ENCODE results near the gene CDADC1. TPM values are rescaled to one million over a fixed set of nuclear protein-coding genes. Genes with fewer than 3 reads are reported as not detected.
"Not testable (repeated sequence)": the region's sequence is repeated elsewhere in the genome, so short reads cannot be mapped to it uniquely, and the experiment has no call there.

CDADC1 gene
- total RNA-seq, 1 donor from 2014 or later: 8.3 TPM

- DNase-seq (ENCODE audit: low spot score) (no peak), ATAC-seq (peak; percentile 53)
These were observed 45.2 kb downstream of the CDADC1 start for GRCh38 chr13:49292742-49293486.

GRCh38 chr13:49294723-49295122 is 47.0 kb downstream of the CDADC1 start:
- not testable (repeated sequence) for ATAC-seq; DNase-seq (ENCODE audit: low spot score)

- no peak for ATAC-seq
- DNase-seq (ENCODE audit: low spot score): no peak
These were observed 47.5 kb downstream of the CDADC1 start for GRCh38 chr13:49295244-49295643.

GRCh38 chr13:49296659-49297058 is 48.9 kb downstream of the CDADC1 start:
- DNase-seq (ENCODE audit: low spot score) (no peak), ATAC-seq (no peak)

GRCh38 chr13:49297338-49297737 is 49.6 kb downstream of the CDADC1 start:
- DNase-seq (ENCODE audit: low spot score): no peak

GRCh38 chr13:49298416-49298815 is 50.7 kb downstream of the CDADC1 start:
- no peak for ATAC-seq

More at GRCh38 chr13:49297338-49297737, 49.6 kb downstream of the CDADC1 start:
- ATAC-seq: no peak

GRCh38 chr13:49298903-49299605 is 51.3 kb downstream of the CDADC1 start:
- ATAC-seq (no peak), DNase-seq (ENCODE audit: low spot score) (no peak)

More at GRCh38 chr13:49298416-49298815, 50.7 kb downstream of the CDADC1 start:
- no peak for DNase-seq (ENCODE audit: low spot score)

- ATAC-seq (no peak), DNase-seq (ENCODE audit: low spot score) (no peak)
These were observed 52.6 kb downstream of the CDADC1 start for GRCh38 chr13:49300276-49300675.

- ATAC-seq (peak; percentile 93), DNase-seq (ENCODE audit: low spot score) (peak; percentile 59)
These were observed 53.2 kb downstream of the CDADC1 start for GRCh38 chr13:49300739-49301589.

- DNase-seq (ENCODE audit: low spot score) (no peak), ATAC-seq (no peak)
These were observed 54.5 kb downstream of the CDADC1 start for GRCh38 chr13:49302222-49302621.

GRCh38 chr13:49302817-49303216 is 55.1 kb downstream of the CDADC1 start:
- ATAC-seq (no peak), DNase-seq (ENCODE audit: low spot score) (no peak)

- no peak for DNase-seq (ENCODE audit: low spot score)
- peak; percentile 51 for ATAC-seq
These were observed 56.0 kb downstream of the CDADC1 start for GRCh38 chr13:49303533-49304252.

- ATAC-seq (no peak), DNase-seq (ENCODE audit: low spot score) (no peak)
These were observed 56.6 kb downstream of the CDADC1 start for GRCh38 chr13:49304356-49304755.

GRCh38 chr13:49304763-49305700 is 57.3 kb downstream of the CDADC1 start:
- DNase-seq (ENCODE audit: low spot score) (no peak), ATAC-seq (no peak)

GRCh38 chr13:49305792-49306425 is 58.2 kb downstream of the CDADC1 start:
- ATAC-seq (no peak), DNase-seq (ENCODE audit: low spot score) (no peak)

GRCh38 chr13:49307365-49307764 is 59.6 kb downstream of the CDADC1 start:
- ATAC-seq: no peak
- DNase-seq (ENCODE audit: low spot score): no peak

- ATAC-seq (peak; percentile 76), DNase-seq (ENCODE audit: low spot score) (no peak)
These were observed 60.6 kb downstream of the CDADC1 start for GRCh38 chr13:49308097-49308875.

GRCh38 chr13:49308921-49309408 is 61.2 kb downstream of the CDADC1 start:
- peak; percentile 82 for DNase-seq (ENCODE audit: low spot score)
- peak; percentile 85 for ATAC-seq
